ENCODE measurements around the gene ZNF732.
"Not testable (repeated sequence)": the region's sequence is repeated elsewhere in the genome, so short reads cannot be mapped to it uniquely, and the experiment has no call there.

The ZNF732 gene

GRCh38 chr4:302381-302780 is 2.9 kb downstream of the ZNF732 start:
- Mint-ChIP-seq H3K27me3 (peaks cover 25% of the 10 kb centered on the region), H3K27ac (no peak overlapping the region), H3K36me3 (ENCODE audit: low read depth) (no peaks in the 10 kb centered on the region), H3K4me3 (no peak overlapping the region), H3K9me3 (peaks cover 81% of the 10 kb centered on the region), H3K4me1 (ENCODE audit: low read depth) (no peaks in the 10 kb centered on the region)
- intact Hi-C loops (cut with micrococcal nuclease), result no loop called here

GRCh38 chr4:294732-295131 is 10.5 kb downstream of the ZNF732 start:
- peaks cover 38% of the 10 kb centered on the region for H3K9me3 Mint-ChIP-seq
- no peaks in the 10 kb centered on the region for H3K36me3 Mint-ChIP-seq (ENCODE audit: low read depth)
- no peaks in the 10 kb centered on the region for H3K27me3 Mint-ChIP-seq
- intact Hi-C loops (cut with micrococcal nuclease), result no loop called here
- no peak overlapping the region for H3K4me3 Mint-ChIP-seq
- H3K27ac Mint-ChIP-seq, result no peak overlapping the region
- H3K4me1 Mint-ChIP-seq (ENCODE audit: low read depth), result no peaks in the 10 kb centered on the region

- Mint-ChIP-seq H3K27ac (no peak overlapping the region), H3K4me3 (no peak overlapping the region), H3K27me3 (no peaks in the 10 kb centered on the region), H3K4me1 (ENCODE audit: low read depth) (no peaks in the 10 kb centered on the region), H3K36me3 (ENCODE audit: low read depth) (no peaks in the 10 kb centered on the region), H3K9me3 (peaks cover 38% of the 10 kb centered on the region)
- intact Hi-C loops (cut with micrococcal nuclease), result no loop called here
These were observed 16.4 kb downstream of the ZNF732 start for GRCh38 chr4:288891-289290.

GRCh38 chr4:273309-274017 is 31.8 kb downstream of the ZNF732 start:
- Mint-ChIP-seq H3K27me3 (no peaks in the 10 kb centered on the region), H3K27ac (no peak overlapping the region), H3K36me3 (ENCODE audit: low read depth) (no peaks in the 10 kb centered on the region), H3K9me3 (peaks cover 84% of the 10 kb centered on the region), H3K4me1 (ENCODE audit: low read depth) (no peaks in the 10 kb centered on the region), H3K4me3 (no peak overlapping the region)
- intact Hi-C loops (cut with micrococcal nuclease), result no loop called here

GRCh38 chr4:271492-272103 is 33.7 kb downstream of the ZNF732 start:
- peaks cover 75% of the 10 kb centered on the region for H3K9me3 Mint-ChIP-seq
- intact Hi-C loops (cut with micrococcal nuclease), result no loop called here
- H3K27me3 Mint-ChIP-seq, result no peaks in the 10 kb centered on the region
- H3K4me1 Mint-ChIP-seq (ENCODE audit: low read depth), result no peaks in the 10 kb centered on the region
- no peak overlapping the region for H3K27ac Mint-ChIP-seq
- no peaks in the 10 kb centered on the region for H3K36me3 Mint-ChIP-seq (ENCODE audit: low read depth)
- no peak overlapping the region for H3K4me3 Mint-ChIP-seq

GRCh38 chr4:259240-259639 is 46.0 kb downstream of the ZNF732 start:
- H3K4me3 Mint-ChIP-seq; intact Hi-C loops (cut with micrococcal nuclease); H3K27ac Mint-ChIP-seq; H3K4me1 Mint-ChIP-seq (ENCODE audit: low read depth); H3K27me3 Mint-ChIP-seq; H3K36me3 Mint-ChIP-seq (ENCODE audit: low read depth): not testable (repeated sequence)
- H3K9me3 Mint-ChIP-seq, result peaks cover 88% of the 10 kb centered on the region

- Mint-ChIP-seq H3K36me3 (ENCODE audit: low read depth) (no peaks in the 10 kb centered on the region), H3K4me1 (ENCODE audit: low read depth) (no peaks in the 10 kb centered on the region), H3K4me3 (no peak overlapping the region), H3K27me3 (no peaks in the 10 kb centered on the region), H3K27ac (no peak overlapping the region), H3K9me3 (peaks cover 85% of the 10 kb centered on the region)
- intact Hi-C loops (cut with micrococcal nuclease), result no loop called here
These were observed 48.8 kb downstream of the ZNF732 start for GRCh38 chr4:256492-256891.

GRCh38 chr4:253936-254756 is 51.1 kb downstream of the ZNF732 start:
- Mint-ChIP-seq H3K27me3 (no peaks in the 10 kb centered on the region), H3K4me1 (ENCODE audit: low read depth) (no peaks in the 10 kb centered on the region), H3K9me3 (peaks cover 73% of the 10 kb centered on the region), H3K36me3 (ENCODE audit: low read depth) (no peaks in the 10 kb centered on the region), H3K27ac (no peak overlapping the region), H3K4me3 (no peak overlapping the region)
- intact Hi-C loops (cut with micrococcal nuclease), result no loop called here

GRCh38 chr4:252065-252601 is 53.1 kb downstream of the ZNF732 start:
- Mint-ChIP-seq H3K27me3 (no peaks in the 10 kb centered on the region), H3K27ac (no peak overlapping the region), H3K9me3 (peaks cover 77% of the 10 kb centered on the region), H3K4me3 (no peak overlapping the region), H3K4me1 (ENCODE audit: low read depth) (no peaks in the 10 kb centered on the region), H3K36me3 (ENCODE audit: low read depth) (no peaks in the 10 kb centered on the region)
- intact Hi-C loops (cut with micrococcal nuclease), result no loop called here

- Mint-ChIP-seq H3K4me3 (no peak overlapping the region), H3K4me1 (ENCODE audit: low read depth) (peaks cover 14% of the 10 kb centered on the region), H3K27me3 (no peaks in the 10 kb centered on the region), H3K27ac (no peak overlapping the region), H3K36me3 (ENCODE audit: low read depth) (no peaks in the 10 kb centered on the region), H3K9me3 (peaks cover 33% of the 10 kb centered on the region)
- intact Hi-C loops (cut with micrococcal nuclease), result no loop called here
These were observed 60.8 kb downstream of the ZNF732 start for GRCh38 chr4:244471-244870.

GRCh38 chr4:243426-243825 is 61.8 kb downstream of the ZNF732 start:
- Mint-ChIP-seq H3K36me3 (ENCODE audit: low read depth) (no peaks in the 10 kb centered on the region), H3K4me1 (ENCODE audit: low read depth) (peaks cover 14% of the 10 kb centered on the region), H3K27me3 (no peaks in the 10 kb centered on the region), H3K27ac (no peak overlapping the region), H3K9me3 (peaks cover 33% of the 10 kb centered on the region), H3K4me3 (no peak overlapping the region)
- intact Hi-C loops (cut with micrococcal nuclease), result no loop called here

GRCh38 chr4:242121-242848 is 63.0 kb downstream of the ZNF732 start:
- Mint-ChIP-seq H3K4me1 (ENCODE audit: low read depth) (peaks cover 14% of the 10 kb centered on the region), H3K36me3 (ENCODE audit: low read depth) (no peaks in the 10 kb centered on the region), H3K4me3 (peak overlapping the region; percentile 80), H3K27ac (peak overlapping the region; percentile 68), H3K27me3 (no peaks in the 10 kb centered on the region), H3K9me3 (peaks cover 33% of the 10 kb centered on the region)
- intact Hi-C loops (cut with micrococcal nuclease), result no loop called here

- H3K27me3 Mint-ChIP-seq; intact Hi-C loops (cut with micrococcal nuclease); H3K36me3 Mint-ChIP-seq (ENCODE audit: low read depth); H3K4me3 Mint-ChIP-seq; H3K27ac Mint-ChIP-seq: not testable (repeated sequence)
- Mint-ChIP-seq H3K4me1 (ENCODE audit: low read depth) (peaks cover 14% of the 10 kb centered on the region), H3K9me3 (peaks cover 30% of the 10 kb centered on the region)
These were observed 63.9 kb downstream of the ZNF732 start for GRCh38 chr4:241411-241810.

- H3K4me1 Mint-ChIP-seq (ENCODE audit: low read depth), result no peaks in the 10 kb centered on the region
- no peak overlapping the region for H3K4me3 Mint-ChIP-seq
- no peaks in the 10 kb centered on the region for H3K36me3 Mint-ChIP-seq (ENCODE audit: low read depth)
- no peaks in the 10 kb centered on the region for H3K27me3 Mint-ChIP-seq
- intact Hi-C loops (cut with micrococcal nuclease), result no loop called here
- H3K9me3 Mint-ChIP-seq, result peaks cover 72% of the 10 kb centered on the region
- no peak overlapping the region for H3K27ac Mint-ChIP-seq
These were observed 69.2 kb downstream of the ZNF732 start for GRCh38 chr4:236028-236427.
